Breast epithelium (tissue), 3 donors: ENCODE results near the gene CCNC.

Source experiments
- CTCF ChIP-seq, 3 donors: fragments of 450-650 bp; IDR thresholded peaks; one replicate each; pipeline ENCODE4 v1.5.1; 2016 to 2017; ENCODE audit warnings: antibody characterized with exemption in 3 of 3, mild to moderate bottlenecking in 3 of 3, moderate library complexity in 3 of 3
- POLR2AphosphoS5 ChIP-seq, 3 donors: sonication (generic); formaldehyde crosslinking; IDR thresholded peaks; one replicate each; pipeline ENCODE4 v1.6.1; 2017; ENCODE audit warnings: antibody characterized with exemption in 3 of 3

GRCh38 chr6:99563056-99563723 is 5.3 kb downstream of the CCNC start:
- no peak for TF ChIP-seq CTCF (IDR thresholded peaks at IDR 0.05)
- no peak for TF ChIP-seq POLR2AphosphoS5 (IDR thresholded peaks at IDR 0.05)
